Fibroblast of skin of scalp (primary cell): ENCODE measurements around the gene GAS2.
A peak's percentile ranks its signal among the peaks of the same experiment; 100 is the strongest.

Source experiments
- DNase-seq: peaks from one replicate; pipeline ENCODE4 v3.0.0-alpha.2; 2013

Gene GAS2

DNA sequence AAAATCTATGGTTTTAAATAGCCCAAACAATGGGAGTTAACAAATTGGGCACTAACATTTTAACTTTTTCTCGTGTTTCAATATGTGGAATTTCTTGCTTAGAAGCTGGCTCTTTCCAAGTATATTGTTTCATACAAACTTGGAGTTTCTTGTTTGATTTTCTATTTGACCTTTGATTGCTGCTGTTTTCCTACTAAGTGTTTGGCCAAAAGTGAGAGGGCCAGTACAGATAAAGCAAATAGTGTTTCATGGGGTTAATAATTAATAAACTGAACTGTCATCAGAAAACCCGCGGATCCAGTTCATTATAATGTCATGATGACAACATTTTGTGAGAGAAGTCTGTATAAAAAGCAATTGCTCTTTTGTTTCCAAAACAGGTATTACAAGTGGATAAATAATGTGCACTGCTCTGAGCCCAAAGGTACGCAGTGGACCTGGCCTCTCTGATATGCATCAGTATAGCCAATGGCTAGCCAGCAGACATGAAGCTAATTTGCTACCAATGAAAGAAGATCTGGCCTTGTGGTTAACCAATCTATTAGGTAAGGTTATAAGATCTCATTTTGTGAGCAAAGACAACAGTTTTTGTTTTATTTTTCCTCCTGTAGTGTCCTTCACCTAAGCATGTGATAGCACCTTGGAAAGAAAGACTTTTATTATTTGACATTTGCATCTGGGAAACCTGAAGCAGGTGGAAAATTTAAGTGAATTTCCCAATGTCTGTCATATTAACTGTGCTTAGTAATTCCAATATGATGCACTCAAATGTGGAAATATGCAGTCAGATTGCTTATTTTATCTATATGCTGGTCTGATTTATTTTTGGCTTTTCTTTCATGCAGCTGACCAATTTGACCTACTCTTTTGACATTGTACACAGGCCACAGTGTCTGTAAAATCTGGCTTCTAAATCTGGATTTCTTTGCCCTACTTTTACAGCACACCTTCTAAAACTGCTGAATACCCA lies 8.3 kb downstream of the GAS2 start:
- DNase-seq: no peak

- DNase-seq: no peak
Measured at GRCh38 chr11:22677153-22677903, 10.9 kb downstream of the GAS2 start.

- no peak for DNase-seq
Measured at GRCh38 chr11:22680628-22681027, 14.2 kb downstream of the GAS2 start.

GRCh38 chr11:22681281-22681812 lies 14.9 kb downstream of the GAS2 start:
- no peak for DNase-seq

DNA sequence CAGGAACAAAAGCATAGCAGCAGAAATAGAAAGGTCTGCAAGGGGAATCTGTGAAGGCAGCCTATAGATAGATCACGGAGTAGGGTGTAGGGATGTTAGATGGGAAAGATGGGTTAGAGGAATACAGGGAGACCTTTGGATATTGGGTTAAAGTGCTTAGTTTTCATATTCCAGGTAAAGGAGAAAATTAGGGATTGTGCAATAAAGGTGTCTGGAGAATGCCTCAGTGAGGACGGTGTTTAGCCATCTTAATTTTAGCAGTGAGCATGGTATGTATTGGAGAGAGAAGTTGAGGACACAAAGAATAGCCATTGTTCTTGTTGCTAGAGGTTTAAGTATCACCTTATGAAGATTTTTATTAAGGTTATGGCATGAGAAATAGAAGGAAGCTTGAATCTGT lies 17.7 kb downstream of the GAS2 start:
- DNase-seq: no peak

GRCh38 chr11:22685111-22685510 lies 18.7 kb downstream of the GAS2 start:
- DNase-seq: no peak

DNA sequence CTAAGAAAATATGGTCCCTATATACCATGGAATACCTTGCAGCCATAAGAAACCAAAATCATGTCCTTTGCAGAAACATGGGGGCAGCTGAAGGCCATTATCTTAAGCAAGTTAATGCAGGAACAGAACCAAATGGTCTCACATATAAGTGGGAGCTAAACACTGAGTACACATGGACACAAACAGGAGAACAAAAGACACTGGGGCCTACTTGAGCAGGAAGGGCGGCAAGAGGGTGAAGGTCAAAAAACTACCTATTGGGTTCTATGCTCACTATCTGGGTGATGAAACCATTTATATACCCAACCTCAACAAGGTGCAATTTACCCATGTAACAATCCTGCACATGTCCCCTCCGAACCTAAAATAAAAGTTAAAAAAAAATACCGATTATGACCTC lies 22.5 kb downstream of the GAS2 start:
- DNase-seq: no peak

DNA sequence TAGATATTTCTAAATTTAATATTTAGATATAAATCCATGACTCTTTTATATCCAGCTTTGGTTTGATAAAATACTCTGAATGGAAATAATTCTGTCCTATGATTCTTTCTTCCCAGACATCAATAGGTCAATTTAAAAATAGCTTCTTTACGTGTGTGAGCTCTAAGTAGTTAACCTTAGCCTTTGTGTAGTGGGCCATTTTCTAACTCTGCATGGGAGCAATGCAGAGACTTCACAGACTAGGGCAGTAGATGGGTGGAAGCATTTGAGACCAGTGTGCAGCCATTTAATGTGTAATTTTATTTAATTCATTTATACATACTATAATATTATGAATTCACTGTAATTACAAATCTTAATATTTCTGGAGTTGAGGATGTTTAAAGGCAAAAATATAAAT lies 23.8 kb downstream of the GAS2 start:
- DNase-seq: no peak

- no peak for DNase-seq
Measured at GRCh38 chr11:22690871-22691270, 24.5 kb downstream of the GAS2 start.

- DNase-seq: no peak
Measured at GRCh38 chr11:22699388-22699787, 33.0 kb downstream of the GAS2 start.

DNA sequence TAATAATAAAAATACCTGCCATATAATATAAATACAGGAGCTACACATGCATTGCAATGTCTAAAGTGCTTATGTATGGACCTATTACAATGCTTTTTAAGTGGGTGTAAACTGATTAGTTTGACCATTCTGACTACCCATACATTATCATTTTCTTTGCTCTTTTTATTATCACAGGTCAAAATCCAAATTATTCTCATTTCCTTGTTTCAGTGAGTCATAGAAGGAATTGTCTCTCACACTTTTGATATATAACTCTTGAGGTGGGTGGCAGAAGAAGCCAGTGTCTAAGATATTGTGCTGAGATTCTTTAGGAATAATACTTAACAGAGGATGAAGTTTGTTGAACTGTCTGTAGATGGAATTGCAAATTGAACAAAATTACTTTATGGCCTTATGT lies 35.6 kb downstream of the GAS2 start:
- DNase-seq: no peak

GRCh38 chr11:22703040-22703439 lies 36.6 kb downstream of the GAS2 start:
- peak; percentile 77 for DNase-seq

GRCh38 chr11:22703591-22703990 lies 37.2 kb downstream of the GAS2 start:
- DNase-seq: peak; percentile 18

DNA sequence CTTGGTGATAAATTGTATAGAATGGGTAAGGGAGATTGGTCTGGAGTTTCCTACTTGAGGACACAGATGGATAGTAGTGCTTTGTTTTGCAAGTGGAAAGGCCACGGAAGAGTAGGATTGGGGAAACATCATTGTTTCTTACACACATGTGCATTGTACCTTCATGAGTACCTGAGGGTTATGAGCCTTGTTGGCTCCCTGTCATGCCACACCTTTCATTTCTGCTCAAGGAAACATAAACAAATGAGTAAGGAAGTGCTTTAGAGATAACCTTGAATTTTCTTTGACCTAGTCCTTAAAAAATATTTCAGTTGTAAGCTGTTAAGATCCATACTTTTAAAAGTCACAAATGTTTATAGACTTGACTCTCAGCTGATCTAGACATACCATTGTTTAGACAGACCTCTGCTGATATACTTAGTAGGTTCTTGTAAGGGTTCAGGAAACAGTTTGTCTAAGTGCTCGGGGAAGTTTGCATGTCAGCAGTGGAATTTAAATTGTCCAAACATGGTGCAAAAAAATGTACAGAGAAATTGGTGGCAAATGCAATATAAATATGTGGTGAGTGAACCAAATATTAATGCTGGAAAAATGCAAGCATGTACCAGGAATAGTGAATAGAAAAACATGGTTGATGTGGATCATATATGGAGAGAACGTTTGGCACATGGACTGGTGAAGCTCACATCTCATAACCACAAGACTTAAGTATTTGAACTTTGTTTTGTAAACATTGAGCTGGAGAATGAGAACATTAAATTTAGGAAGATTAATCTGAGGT lies 40.9 kb downstream of the GAS2 start:
- DNase-seq: peak; percentile 64

DNA sequence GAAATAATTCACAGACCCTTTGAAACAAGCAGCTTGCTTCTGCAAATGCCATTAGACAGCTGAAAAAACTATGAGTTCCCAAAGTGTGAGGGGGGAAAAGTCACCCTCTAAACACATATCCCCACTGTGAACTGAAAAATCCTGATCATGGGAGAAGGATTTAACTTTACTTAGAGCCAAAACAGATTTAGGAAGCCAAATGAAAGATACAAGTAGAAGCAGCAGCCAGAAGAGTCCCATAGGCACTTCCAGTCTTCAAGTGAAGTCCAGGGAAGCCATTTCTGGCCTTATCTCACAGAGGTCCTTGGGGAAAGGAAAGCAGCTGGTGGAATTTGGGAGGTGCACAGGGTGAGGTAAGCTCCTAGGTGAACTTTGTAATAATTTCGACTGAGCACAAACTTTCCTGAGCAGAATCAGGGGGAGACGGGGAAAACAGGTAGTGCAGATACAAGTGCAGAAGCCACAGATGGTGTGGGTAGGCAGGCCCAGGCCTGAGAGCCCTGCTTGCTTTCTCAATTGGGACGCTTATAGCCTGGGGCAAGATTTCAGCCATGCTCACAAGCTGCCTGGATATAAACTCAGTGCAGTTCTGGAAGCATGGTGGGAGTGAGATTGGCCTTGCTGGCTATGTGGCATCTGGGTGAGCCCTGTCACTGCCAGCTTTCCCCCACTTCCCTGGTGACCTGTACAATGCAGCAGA lies 44.8 kb downstream of the GAS2 start:
- DNase-seq: no peak

DNA sequence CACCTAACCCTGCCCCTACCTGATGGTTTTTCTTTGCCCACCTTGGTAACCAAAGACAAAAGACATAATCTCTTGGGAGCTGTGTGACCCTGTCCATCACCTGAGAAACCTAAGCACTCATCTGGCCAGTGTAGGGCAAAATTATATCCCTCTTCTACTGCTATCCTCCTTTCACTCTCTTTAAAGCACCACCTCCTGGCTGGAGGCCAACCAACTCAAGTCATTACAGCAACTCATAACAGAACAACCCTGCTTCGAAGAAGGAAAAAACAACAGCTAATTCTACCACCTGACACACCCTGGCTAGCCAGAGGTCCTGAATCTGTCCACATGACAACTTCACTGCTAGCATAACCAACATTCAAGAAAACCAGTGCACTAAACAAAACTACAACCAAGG lies 45.5 kb downstream of the GAS2 start:
- no peak for DNase-seq

GRCh38 chr11:22713336-22713735 lies 46.9 kb downstream of the GAS2 start:
- no peak for DNase-seq

DNA sequence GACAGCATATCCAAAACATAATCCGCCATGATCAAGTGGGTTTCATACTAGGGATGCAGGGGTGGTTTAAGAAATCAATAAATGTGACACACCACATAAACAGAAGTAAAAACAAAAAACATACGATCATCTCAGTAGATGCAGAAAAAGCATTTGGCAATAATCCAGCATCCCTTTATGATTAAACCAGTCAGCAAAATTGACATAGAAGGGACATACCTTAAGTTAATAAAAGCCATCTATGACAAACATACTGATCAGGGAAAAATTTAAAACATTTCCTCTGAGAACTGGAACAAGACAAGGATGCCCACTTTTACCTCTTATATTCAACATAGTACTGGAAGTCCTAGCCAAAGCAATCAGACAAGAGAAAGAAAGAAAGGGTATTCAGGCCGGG lies 49.6 kb downstream of the GAS2 start:
- DNase-seq: no peak

- DNase-seq: no peak
Measured at GRCh38 chr11:22720457-22720856, 54.0 kb downstream of the GAS2 start.

DNA sequence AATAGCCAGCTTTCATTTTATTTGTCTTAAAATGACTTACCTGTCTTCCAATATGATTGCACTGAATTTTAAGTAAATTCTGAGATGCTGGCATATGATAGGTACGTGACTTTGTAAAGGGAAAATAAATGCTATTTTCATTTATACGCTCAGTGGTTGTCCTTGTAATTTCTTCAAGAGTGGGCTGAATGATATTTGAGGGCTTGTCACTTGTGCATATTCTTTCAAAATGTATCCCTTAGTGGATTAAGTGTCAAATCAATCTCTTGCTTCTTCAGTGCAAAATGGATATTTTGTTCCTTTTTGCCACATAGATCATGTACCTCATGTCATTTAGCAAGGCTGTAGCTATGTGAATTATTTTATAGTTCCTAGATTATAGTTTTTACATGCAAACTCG lies 56.9 kb downstream of the GAS2 start:
- DNase-seq: no peak

GRCh38 chr11:22725079-22725478 lies 58.7 kb downstream of the GAS2 start:
- peak; percentile 19 for DNase-seq
